Thymus (tissue), 14 donors: ENCODE measurements around the gene CCT8. TPM values are rescaled to one million over a fixed set of nuclear protein-coding genes. Genes with fewer than 3 reads are reported as not detected.

Experiments used
- DNase-seq, 9 donors: peaks; one replicate each; pipeline ENCODE4 v3.0.0-alpha.2; 2013; ENCODE audit warnings: low spot score in 9 of 9, low read depth in 6 of 9, missing footprints in 1 of 9
- H3K27ac ChIP-seq, 2 donors: one replicate each; pipeline ENCODE4 v1.5.1; 2013; ENCODE audit warnings: control low read depth in 1 of 2, low read depth in 1 of 2, low read length in 1 of 2, mild to moderate bottlenecking in 1 of 2, moderate library complexity in 1 of 2
- H3K27me3 ChIP-seq, 2 donors: one replicate each; pipeline ENCODE4 v1.5.1; 2013; ENCODE audit warnings: low read length in 1 of 2; ENCODE audit not compliant: control insufficient read depth in 2 of 2, insufficient read depth in 1 of 2
- H3K36me3 ChIP-seq, 2 donors: one replicate each; pipeline ENCODE4 v1.5.1; 2013; ENCODE audit warnings: low read length in 1 of 2, mild to moderate bottlenecking in 1 of 2, moderate library complexity in 1 of 2; ENCODE audit not compliant: control insufficient read depth in 2 of 2, insufficient read depth in 2 of 2
- H3K4me1 ChIP-seq, 2 donors: one replicate each; pipeline ENCODE4 v1.5.1; 2013; ENCODE audit warnings: low read length in 2 of 2; ENCODE audit not compliant: control insufficient read depth in 2 of 2, insufficient read depth in 2 of 2
- H3K4me3 ChIP-seq, 2 donors: one replicate each; pipeline ENCODE4 v1.5.1; 2013; ENCODE audit warnings: low read length in 2 of 2, control low read depth in 1 of 2, mild to moderate bottlenecking in 1 of 2
- H3K9me3 ChIP-seq, 2 donors: one replicate each; pipeline ENCODE4 v1.5.1; 2013; ENCODE audit warnings: low read length in 1 of 2, mild to moderate bottlenecking in 1 of 2; ENCODE audit not compliant: control insufficient read depth in 2 of 2, insufficient read depth in 1 of 2
- WGBS: extraction: QIAGEN DNeasy Blood & Tissue Kit; methylation state at CpG from one replicate; pipeline ENCODE4 v1.1.7; 2013; 5-methylcytosine and 5-hydroxymethylcytosine counted together
- long read RNA-seq, 10 donors: transcript quantifications; one replicate each; lab custom pipeline, GENCODE V29; 2026
- polyA plus RNA-seq: library from polyadenylated mRNA; stranded (reverse); fragments of 200-250 nt; gene quantifications from one replicate; pipeline ENCODE4 v1.2.3, GENCODE V29; 2013
- total RNA-seq: library from RNA; stranded (reverse); fragments of 120-200 nt; gene quantifications from one replicate; pipeline ENCODE4 v1.2.4, GENCODE V29; 2013
- donor health status: healthy.

Gene CCT8, protein sequence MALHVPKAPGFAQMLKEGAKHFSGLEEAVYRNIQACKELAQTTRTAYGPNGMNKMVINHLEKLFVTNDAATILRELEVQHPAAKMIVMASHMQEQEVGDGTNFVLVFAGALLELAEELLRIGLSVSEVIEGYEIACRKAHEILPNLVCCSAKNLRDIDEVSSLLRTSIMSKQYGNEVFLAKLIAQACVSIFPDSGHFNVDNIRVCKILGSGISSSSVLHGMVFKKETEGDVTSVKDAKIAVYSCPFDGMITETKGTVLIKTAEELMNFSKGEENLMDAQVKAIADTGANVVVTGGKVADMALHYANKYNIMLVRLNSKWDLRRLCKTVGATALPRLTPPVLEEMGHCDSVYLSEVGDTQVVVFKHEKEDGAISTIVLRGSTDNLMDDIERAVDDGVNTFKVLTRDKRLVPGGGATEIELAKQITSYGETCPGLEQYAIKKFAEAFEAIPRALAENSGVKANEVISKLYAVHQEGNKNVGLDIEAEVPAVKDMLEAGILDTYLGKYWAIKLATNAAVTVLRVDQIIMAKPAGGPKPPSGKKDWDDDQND
- total RNA-seq: 234 TPM
- polyA plus RNA-seq: 128 TPM
- long read RNA-seq, donor 1, transcript CCT8-201 (15 exons, 2,005 nt): major isoform, 14 of 22 reads
- long read RNA-seq, donor 1, partial matches to known transcripts: 6 of 22 reads
- long read RNA-seq, donor 1, other reads (novel, unspliced or antisense): 0 of 22 reads
- long read RNA-seq, donor 2, transcript CCT8-210 (5 exons, 1,326 nt): minor isoform, 10 of 301 reads
- long read RNA-seq, donor 2, transcript CCT8-201 (15 exons, 2,005 nt): major isoform, 152 of 301 reads
- long read RNA-seq, donor 2, partial matches to known transcripts: 121 of 301 reads
- long read RNA-seq, donor 2, other reads (novel, unspliced or antisense): 18 of 301 reads
- long read RNA-seq, donor 3, transcript CCT8-201 (15 exons, 2,005 nt): major isoform, 95 of 321 reads
- long read RNA-seq, donor 3, transcript CCT8-210 (5 exons, 1,326 nt): minor isoform, 9 of 321 reads
- long read RNA-seq, donor 3, partial matches to known transcripts: 197 of 321 reads
- long read RNA-seq, donor 3, other reads (novel, unspliced or antisense): 18 of 321 reads
- long read RNA-seq, donor 4, transcript CCT8-201 (15 exons, 2,005 nt): major isoform, 34 of 75 reads
- long read RNA-seq, donor 4, partial matches to known transcripts: 31 of 75 reads
- long read RNA-seq, donor 4, other reads (novel, unspliced or antisense): 6 of 75 reads
- long read RNA-seq, donor 5, transcript CCT8-201 (15 exons, 2,005 nt): major isoform, 94 of 302 reads
- long read RNA-seq, donor 5, transcript CCT8-210 (5 exons, 1,326 nt): minor isoform, 8 of 302 reads
- long read RNA-seq, donor 5, partial matches to known transcripts: 188 of 302 reads
- long read RNA-seq, donor 5, other reads (novel, unspliced or antisense): 11 of 302 reads
- long read RNA-seq, donor 6, transcript CCT8-210 (5 exons, 1,326 nt): minor isoform, 6 of 148 reads
- long read RNA-seq, donor 6, transcript CCT8-201 (15 exons, 2,005 nt): major isoform, 83 of 148 reads
- long read RNA-seq, donor 6, partial matches to known transcripts: 52 of 148 reads
- long read RNA-seq, donor 6, other reads (novel, unspliced or antisense): 7 of 148 reads
- long read RNA-seq, donor 7, transcript CCT8-201 (15 exons, 2,005 nt): major isoform, 85 of 221 reads
- long read RNA-seq, donor 7, partial matches to known transcripts: 127 of 221 reads
- long read RNA-seq, donor 7, other reads (novel, unspliced or antisense): 9 of 221 reads
- long read RNA-seq, donor 8, transcript CCT8-201 (15 exons, 2,005 nt): major isoform, 28 of 47 reads
- long read RNA-seq, donor 8, partial matches to known transcripts: 18 of 47 reads
- long read RNA-seq, donor 8, other reads (novel, unspliced or antisense): 0 of 47 reads
- long read RNA-seq, donor 9, transcript CCT8-201 (15 exons, 2,005 nt): major isoform, 55 of 110 reads
- long read RNA-seq, donor 9, partial matches to known transcripts: 49 of 110 reads
- long read RNA-seq, donor 9, other reads (novel, unspliced or antisense): 6 of 110 reads
- long read RNA-seq, donor 10, transcript CCT8-201 (15 exons, 2,005 nt): major isoform, 53 of 120 reads
- long read RNA-seq, donor 10, partial matches to known transcripts: 61 of 120 reads
- long read RNA-seq, donor 10, other reads (novel, unspliced or antisense): 6 of 120 reads

DNA sequence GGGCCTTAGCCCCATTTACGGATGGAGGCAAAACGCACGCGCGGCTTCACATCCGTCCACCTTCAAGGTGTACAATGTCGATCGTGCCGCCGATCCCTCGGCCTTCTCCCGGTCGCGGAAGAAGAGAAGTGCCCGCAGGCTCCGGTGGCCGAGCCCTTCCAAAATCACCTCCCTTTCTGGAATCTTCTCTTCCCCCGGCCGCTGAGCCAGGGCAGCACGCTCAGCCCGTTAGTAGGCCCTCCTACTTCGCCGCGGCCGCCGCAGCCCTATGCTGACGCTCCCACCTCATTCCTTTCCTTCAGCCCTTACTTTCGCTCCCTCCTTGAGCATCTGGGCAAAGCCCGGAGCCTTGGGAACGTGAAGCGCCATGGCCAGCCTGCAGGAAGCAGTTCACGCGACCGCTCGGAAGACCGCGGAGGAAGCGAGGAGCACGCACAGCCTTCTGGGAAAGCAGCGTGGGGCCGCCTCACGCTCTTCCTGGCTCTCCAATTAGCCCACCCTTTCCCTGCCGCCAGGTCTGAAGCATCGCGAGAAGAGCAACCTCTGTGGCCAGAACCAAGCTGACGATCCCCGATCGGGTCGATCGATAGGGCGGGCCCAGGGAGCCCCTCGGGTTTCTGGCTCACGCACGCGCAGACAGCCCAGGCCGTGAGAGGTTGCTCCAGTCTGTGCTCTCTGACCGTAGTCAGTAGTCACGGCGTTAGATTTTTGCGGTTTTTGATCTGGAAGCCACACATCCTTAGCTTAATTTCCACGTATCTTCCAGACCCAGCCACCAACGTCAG, at the start of gene CCT8:
TSS of gene CCT8 (minus strand) at position 427 of the 785 bp plus-strand sequence. CDS start at position 369, 58 bp downstream.
- peak; percentile 97 to 100 (median 99) for DNase-seq
- Histone ChIP-seq H3K36me3 (peaks cover 2 to 14% of the 10 kb centered on the region in 2 donors), H3K9me3 (peaks cover 0 to 6% of the 10 kb centered on the region in 2 donors), H3K4me3 (peak within 1 kb of the TSS; percentile 79 to 99), H3K4me1 (peaks cover 11% of the 10 kb centered on the region in 2 donors), H3K27me3 (no peaks in the 10 kb centered on the region), H3K27ac (peak within 1 kb of the TSS; percentile 92 to 94)
- under 1% methylated on average over 62 of the region's 62 CpGs for WGBS

DNA sequence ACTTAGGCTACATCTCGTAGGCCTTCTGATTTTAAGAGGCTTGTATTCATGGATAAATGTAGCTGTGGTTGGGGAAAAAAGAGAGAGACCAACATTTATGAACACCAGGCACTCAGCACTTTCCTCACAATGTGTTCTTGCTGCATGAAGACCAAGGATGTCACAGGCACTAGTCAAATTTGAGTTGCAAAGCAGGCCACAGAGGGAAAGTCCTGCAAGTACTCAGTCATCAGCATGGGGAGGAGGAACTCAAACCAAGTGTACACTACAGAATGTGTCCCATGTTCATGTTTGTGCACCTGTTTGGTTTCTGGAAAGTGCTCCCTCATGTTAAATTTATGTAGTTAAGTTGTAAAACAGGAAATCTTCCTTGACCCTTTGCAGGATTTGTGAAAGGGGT, 48.3 kb upstream of the CCT8 start:
- 98% methylated on average over 1 of the region's 1 CpG for WGBS
- no peak overlapping the region for H3K4me3 ChIP-seq
- no peaks in the 10 kb centered on the region for H3K36me3 ChIP-seq
- no peak overlapping the region for H3K27ac ChIP-seq
- H3K27me3 ChIP-seq: no peaks in the 10 kb centered on the region
- no peak for DNase-seq
- no peaks in the 10 kb centered on the region for H3K9me3 ChIP-seq
- H3K4me1 ChIP-seq: no peaks in the 10 kb centered on the region

DNA sequence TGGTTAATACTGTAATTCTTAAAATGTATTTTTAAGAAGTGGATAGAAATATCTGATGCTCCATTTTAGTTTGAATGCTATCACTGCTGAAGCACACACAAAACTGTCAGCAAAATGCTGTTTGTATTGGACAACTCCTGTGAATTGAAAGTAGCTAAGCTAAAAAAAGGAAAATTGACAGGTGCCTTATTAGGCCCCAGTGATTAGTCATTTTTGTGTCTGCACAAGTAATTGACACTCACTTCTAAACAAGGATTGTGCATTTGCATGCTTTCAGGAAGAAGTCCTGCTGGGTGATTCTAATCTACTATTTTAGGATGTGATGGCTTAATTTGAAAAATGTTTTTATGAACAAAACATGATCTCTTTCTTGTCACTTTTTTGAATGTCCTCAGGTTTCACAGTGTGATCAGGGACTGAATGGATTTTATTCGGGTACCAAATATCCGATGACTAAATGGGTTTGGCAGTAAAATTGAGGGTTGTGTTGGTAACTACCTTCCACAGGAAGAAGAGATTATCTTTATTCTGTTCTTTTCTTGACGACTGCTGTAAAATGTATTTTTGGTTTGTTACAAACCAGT, 44.0 kb upstream of the CCT8 start:
- WGBS: 75% methylated on average over 3 of the region's 3 CpGs
- H3K9me3 ChIP-seq: no peaks in the 10 kb centered on the region

DNA sequence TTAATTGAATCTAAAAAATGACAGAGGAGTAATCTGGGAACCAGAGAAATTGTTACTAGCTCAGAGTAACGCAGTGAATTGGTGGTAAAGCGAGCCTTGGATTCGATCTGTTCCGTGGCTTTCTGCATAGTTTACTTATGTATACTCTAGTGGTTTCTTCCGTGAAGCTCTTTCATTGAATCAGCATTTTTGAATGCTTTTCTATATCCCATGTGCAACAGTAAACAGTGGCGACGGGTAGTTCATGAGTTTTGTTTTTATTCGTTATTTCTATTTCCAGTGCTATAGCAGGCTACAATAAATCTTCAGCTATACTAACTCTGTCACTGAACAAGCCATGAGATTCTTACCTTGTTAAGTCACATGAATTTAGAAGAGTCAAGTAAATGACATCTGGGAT, 42.5 kb upstream of the CCT8 start:
- H3K4me1 ChIP-seq: no peaks in the 10 kb centered on the region
- H3K4me3 ChIP-seq: no peak overlapping the region
- 74% methylated on average over 8 of the region's 8 CpGs for WGBS
- DNase-seq: no peak
- no peaks in the 10 kb centered on the region for H3K9me3 ChIP-seq
- no peak overlapping the region for H3K27ac ChIP-seq
- no peaks in the 10 kb centered on the region for H3K27me3 ChIP-seq
- no peaks in the 10 kb centered on the region for H3K36me3 ChIP-seq

More for the DNA sequence above, 44.0 kb upstream of the CCT8 start:
- H3K4me3 ChIP-seq: no peak overlapping the region
- H3K4me1 ChIP-seq: no peaks in the 10 kb centered on the region
- no peaks in the 10 kb centered on the region for H3K36me3 ChIP-seq
- H3K27me3 ChIP-seq: no peaks in the 10 kb centered on the region
- no peak overlapping the region for H3K27ac ChIP-seq
- no peak for DNase-seq

DNA sequence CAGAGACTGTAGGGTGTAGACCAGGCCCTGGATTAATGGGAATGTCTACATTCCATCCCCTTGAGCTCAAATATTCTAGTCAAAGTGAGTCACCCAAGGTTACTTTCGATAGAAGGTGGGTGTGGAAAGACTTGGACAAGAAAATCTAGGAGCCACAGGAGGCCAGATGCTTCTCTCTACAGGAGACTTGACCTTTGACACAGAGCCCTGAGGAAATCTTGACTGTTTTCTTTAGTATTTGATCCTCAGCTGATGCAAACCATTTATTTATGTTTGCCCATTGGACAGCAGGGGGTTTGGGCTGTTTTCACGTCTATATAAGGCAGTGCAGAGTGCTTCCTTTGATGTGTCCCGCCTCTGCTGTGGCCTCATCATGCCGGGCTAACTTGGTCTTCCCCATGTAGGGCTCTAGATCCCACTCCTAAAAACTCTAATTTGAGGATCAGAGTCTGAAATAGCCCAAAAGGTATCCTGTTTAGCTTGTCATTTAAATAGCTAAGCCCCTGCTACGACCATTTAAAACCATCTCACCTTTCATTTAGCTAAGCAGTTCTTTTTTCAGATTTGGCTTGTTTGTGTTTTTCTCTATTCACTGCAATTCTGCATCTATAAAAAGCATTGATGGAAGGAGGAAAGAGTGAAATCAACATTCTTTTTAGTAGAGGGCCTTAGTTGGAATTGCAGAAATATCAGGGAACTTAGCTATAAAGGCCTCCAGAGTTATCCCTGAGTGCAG, 41.5 kb upstream of the CCT8 start:
- H3K27me3 ChIP-seq: no peaks in the 10 kb centered on the region
- no peak overlapping the region for H3K4me3 ChIP-seq
- no peak overlapping the region for H3K27ac ChIP-seq
- DNase-seq: no peak
- WGBS: 92% methylated on average over 5 of the region's 5 CpGs
- H3K4me1 ChIP-seq: no peaks in the 10 kb centered on the region
- H3K36me3 ChIP-seq: no peaks in the 10 kb centered on the region
- no peaks in the 10 kb centered on the region for H3K9me3 ChIP-seq

DNA sequence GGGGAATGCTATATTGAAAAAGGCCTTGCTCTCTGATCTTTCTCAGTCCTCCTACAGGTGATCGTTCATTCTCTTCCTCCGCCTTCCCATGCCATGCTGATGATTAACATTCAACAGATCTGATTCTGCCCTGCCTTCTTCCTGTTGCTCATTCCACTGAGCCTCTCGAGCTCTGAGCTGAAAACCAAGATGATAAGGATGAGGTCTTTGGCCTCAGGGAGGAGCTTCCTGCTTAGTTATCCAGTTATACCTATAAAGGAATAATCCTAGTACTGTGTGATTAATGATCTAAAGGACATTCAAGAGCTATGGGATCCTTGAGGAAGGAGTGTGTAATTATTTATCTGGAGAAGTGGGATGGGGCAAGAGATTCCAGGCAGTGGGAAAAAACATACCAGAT, 31.8 kb upstream of the CCT8 start:
- WGBS: 95% methylated on average over 3 of the region's 3 CpGs
- Histone ChIP-seq H3K36me3 (no peaks in the 10 kb centered on the region), H3K4me1 (no peaks in the 10 kb centered on the region), H3K27me3 (no peaks in the 10 kb centered on the region), H3K4me3 (no peak overlapping the region), H3K27ac (no peak overlapping the region), H3K9me3 (no peaks in the 10 kb centered on the region)
- no peak for DNase-seq
